Measurements from ENCODE around the gene MGME1. TPM values are rescaled to one million over a fixed set of nuclear protein-coding genes. Genes with fewer than 3 reads are reported as not detected.

The MGME1 gene
- total RNA-seq, 1 experiment from 2014 or later = 42.8 TPM

GRCh38 chr20:17956099-17956685 is 12.6 kb upstream of the MGME1 start:
- ChIA-PET POLR2A (ENCODE audit: unreplicated experiment) (interaction anchor here (0.5 kb wide), 1 partner anchor 17 kb away, joined by 3 read pairs; no protein-coding TSS in a partner anchor), CTCF (interaction anchor here (0.6 to 0.7 kb wide), 2 partner anchors 455 to 1527 kb away, joined by 10 to 14 read pairs; no protein-coding TSS in a partner anchor)
- Histone ChIP-seq H3K27ac (no peak overlapping the region), H3K4me3 (no peak overlapping the region), H3K9me3 (ENCODE audit: insufficient read depth, low read depth) (no peaks in the 10 kb centered on the region), H3K36me3 (ENCODE audit: low read depth) (peaks cover 53% of the 10 kb centered on the region), H2AFZ (no peak overlapping the region), H3K4me1 (replicated peaks; ENCODE audit: insufficient read depth) (peaks cover 9% of the 10 kb centered on the region), H3K4me2 (no peak overlapping the region), H3K79me2 (ENCODE audit: low read depth) (peaks cover 90% of the 10 kb centered on the region), H3K9me2 (ENCODE audit: insufficient read depth) (no peaks in the 10 kb centered on the region), H3F3A (ENCODE audit: insufficient read depth, low read depth) (peaks cover 32% of the 10 kb centered on the region; the same call in 1 of the 2 replicates), H3K27me3 (ENCODE audit: insufficient read depth, low read depth) (no peaks in the 10 kb centered on the region), H4K20me1 (ENCODE audit: insufficient read depth) (peaks cover 81% of the 10 kb centered on the region)
- no peak for DNase-seq
- no TSS peak for BruUV-seq (replicated peaks)
- intact Hi-C loops (cut with micrococcal nuclease; ENCODE audit: unreplicated experiment) = no loop called here
- no peak for TF ChIP-seq EZH2 (IDR thresholded peaks at IDR 0.05; ENCODE audit: low read depth)
- no peak for TF ChIP-seq CTCF (conservative IDR thresholded peaks at IDR 0.05)

- POLR2A ChIA-PET (ENCODE audit: unreplicated experiment) = interaction anchor here (0.6 kb wide), 1 partner anchor 550 kb away, joined by 9 read pairs; the partner anchor contains the start of gene SEC23B
- Histone ChIP-seq H3K27ac (peak overlapping the region; percentile 27), H3K4me1 (replicated peaks; ENCODE audit: insufficient read depth) (peaks cover 9% of the 10 kb centered on the region), H3K9me2 (ENCODE audit: insufficient read depth) (no peaks in the 10 kb centered on the region), H3F3A (ENCODE audit: insufficient read depth, low read depth) (peaks cover 32% of the 10 kb centered on the region; the same call in 1 of the 2 replicates), H3K27me3 (ENCODE audit: insufficient read depth, low read depth) (no peaks in the 10 kb centered on the region), H2AFZ (no peak overlapping the region), H3K36me3 (ENCODE audit: low read depth) (peaks cover 38% of the 10 kb centered on the region), H3K4me3 (no peak overlapping the region), H4K20me1 (ENCODE audit: insufficient read depth) (peaks cover 88% of the 10 kb centered on the region), H3K9me3 (ENCODE audit: insufficient read depth, low read depth) (no peaks in the 10 kb centered on the region), H3K4me2 (0 out of 2 replicates have a peak overlapping the region, but pooled peaks have one; percentile 16), H3K79me2 (ENCODE audit: low read depth) (peaks cover 100% of the 10 kb centered on the region)
- BruUV-seq (replicated peaks) = no TSS peak
- TF ChIP-seq EZH2 (IDR thresholded peaks at IDR 0.05; ENCODE audit: low read depth) = no peak
- TF ChIP-seq CTCF (conservative IDR thresholded peaks at IDR 0.05) = no peak
- CTCF ChIA-PET = no interaction called here
- intact Hi-C loops (cut with micrococcal nuclease; ENCODE audit: unreplicated experiment) = no loop called here
- no peak for DNase-seq
These were observed 11.1 kb upstream of the MGME1 start for GRCh38 chr20:17957505-17958363.

- no peak for DNase-seq
- H3K4me1 ChIP-seq (replicated peaks; ENCODE audit: insufficient read depth) = peaks cover 13% of the 10 kb centered on the region
- ChIA-PET CTCF (no interaction called here), POLR2A (ENCODE audit: unreplicated experiment) (interaction anchor here (0.6 kb wide), 4 partner anchors 17 to 549 kb away, joined by 3 to 9 read pairs (median 6); partner anchors contain the start of gene SEC23B)
- no peaks in the 10 kb centered on the region for H3K27me3 ChIP-seq (ENCODE audit: insufficient read depth, low read depth)
- H3K79me2 ChIP-seq (ENCODE audit: low read depth) = peaks cover 100% of the 10 kb centered on the region
- peak overlapping the region; percentile 27 for H3K27ac ChIP-seq
- H3K4me2 ChIP-seq = peak overlapping the region; percentile 16; the same call in 1 of the 2 replicates
- H2AFZ ChIP-seq = no peak overlapping the region
- TF ChIP-seq EZH2 (IDR thresholded peaks at IDR 0.05; ENCODE audit: low read depth) (no peak), CTCF (conservative IDR thresholded peaks at IDR 0.05) (no peak)
- H3K9me3 ChIP-seq (ENCODE audit: insufficient read depth, low read depth) = no peaks in the 10 kb centered on the region
- H4K20me1 ChIP-seq (ENCODE audit: insufficient read depth) = peaks cover 91% of the 10 kb centered on the region
- H3K9me2 ChIP-seq (ENCODE audit: insufficient read depth) = no peaks in the 10 kb centered on the region
- intact Hi-C loops (cut with micrococcal nuclease; ENCODE audit: unreplicated experiment) = no loop called here
- peaks cover 31% of the 10 kb centered on the region; the same call in 1 of the 2 replicates for H3F3A ChIP-seq (ENCODE audit: insufficient read depth, low read depth)
- peaks cover 34% of the 10 kb centered on the region for H3K36me3 ChIP-seq (ENCODE audit: low read depth)
- BruUV-seq (replicated peaks) = no TSS peak
- no peak overlapping the region for H3K4me3 ChIP-seq
These were observed 10.2 kb upstream of the MGME1 start for GRCh38 chr20:17958373-17959256.
